Left colon (tissue), 2 donors: Measurements from ENCODE around the gene FGF7. TPM values are rescaled to one million over a fixed set of nuclear protein-coding genes. Genes with fewer than 3 reads are reported as not detected.
"Not testable (repeated sequence)": the region's sequence is repeated elsewhere in the genome, so short reads cannot be mapped to it uniquely, and the experiment has no call there.

ENCODE experiments used
- ATAC-seq: fragments of 200-7000 bp; cut with Tn5 transposase; one replicate; pipeline ENCODE4 v1.9.1; 2020; ENCODE audit warnings: mild to moderate bottlenecking, moderate library complexity
- DNase-seq, 2 donors: peaks; one replicate each; pipeline ENCODE4 v3.0.0-alpha.2; 2020
- intact Hi-C, 2 donors: fragments of 100-400 bp; cut with DNase I in 1 of 2; cut with micrococcal nuclease in 1 of 2; formaldehyde crosslinking; loops; one replicate each; pipeline versions ENCODE4 v1.11.2 to v1.14.0; 2022; cut with DNase I, micrococcal nuclease
- total RNA-seq, 2 donors: library from RNA; stranded (reverse); fragmentation: NEBNext Ultra II Directional; extraction: Animal tissue kit (Norgen Biotek cat#: 25700); gene quantifications; one replicate each; pipeline ENCODE4 v1.2.1, GENCODE V29; 2021
- donor health status: DM: no; HTN: no; CAD: no.
- donor health status: DM: yes; HTN: yes; CAD: no.

The FGF7 gene
- total RNA-seq, 2 donors from 2014 or later = 4.5 to 11.0 TPM

DNA sequence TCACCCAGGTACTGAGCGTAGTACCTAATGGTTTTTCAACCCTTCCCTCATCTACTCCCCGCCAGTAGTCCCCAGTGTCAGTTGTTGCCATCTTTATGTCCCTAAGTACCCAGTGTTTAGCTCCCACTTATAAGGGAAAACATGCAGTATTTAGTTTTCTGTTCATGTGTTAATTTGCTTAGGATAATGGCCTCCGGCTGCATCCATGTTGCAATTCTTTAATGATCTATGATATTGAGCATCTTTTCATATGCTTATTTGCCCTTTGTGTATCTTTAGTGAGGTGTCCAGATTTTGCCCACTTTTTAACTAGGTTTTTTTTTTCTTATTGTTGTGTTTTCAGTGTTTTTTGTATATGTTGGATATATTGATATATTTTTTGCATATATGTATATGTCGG lies 55.0 kb downstream of the FGF7 start:
- ATAC-seq, intact Hi-C loops: not testable (repeated sequence)

DNA sequence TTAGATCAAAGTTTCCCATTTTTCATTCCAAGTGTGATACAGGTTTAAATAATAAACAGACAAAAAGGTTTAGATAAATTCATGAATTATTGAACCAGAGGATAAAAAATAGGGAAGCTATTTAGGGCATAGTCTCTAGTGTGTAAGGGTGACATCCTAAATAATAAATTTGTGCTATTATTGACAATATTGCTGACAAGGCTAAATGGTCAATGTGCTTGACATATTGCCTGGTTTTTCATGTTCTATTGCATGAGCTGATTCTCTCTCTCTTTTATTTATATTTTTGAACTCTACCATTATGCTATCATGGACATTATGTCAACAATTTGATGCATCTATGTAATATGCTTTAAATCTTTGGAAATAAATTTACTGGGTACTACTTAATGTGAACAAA lies 55.9 kb downstream of the FGF7 start:
- ATAC-seq, intact Hi-C loops, DNase-seq: not testable (repeated sequence)

More for the DNA sequence above, 55.0 kb downstream of the FGF7 start:
- not testable (repeated sequence) for DNase-seq

DNA sequence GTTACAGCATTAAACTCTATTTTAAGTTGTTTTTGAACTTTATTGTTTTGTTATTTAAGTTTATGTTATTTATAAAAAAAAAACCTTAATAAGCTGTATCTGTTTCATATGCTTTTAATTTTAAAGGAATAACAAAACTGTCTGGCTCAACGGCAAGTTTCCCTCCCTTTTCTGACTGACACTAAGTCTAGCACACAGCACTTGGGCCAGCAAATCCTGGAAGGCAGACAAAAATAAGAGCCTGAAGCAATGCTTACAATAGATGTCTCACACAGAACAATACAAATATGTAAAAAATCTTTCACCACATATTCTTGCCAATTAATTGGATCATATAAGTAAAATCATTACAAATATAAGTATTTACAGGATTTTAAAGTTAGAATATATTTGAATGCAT lies 62.4 kb downstream of the FGF7 start:
- intact Hi-C loops, ATAC-seq, DNase-seq: not testable (repeated sequence)

DNA sequence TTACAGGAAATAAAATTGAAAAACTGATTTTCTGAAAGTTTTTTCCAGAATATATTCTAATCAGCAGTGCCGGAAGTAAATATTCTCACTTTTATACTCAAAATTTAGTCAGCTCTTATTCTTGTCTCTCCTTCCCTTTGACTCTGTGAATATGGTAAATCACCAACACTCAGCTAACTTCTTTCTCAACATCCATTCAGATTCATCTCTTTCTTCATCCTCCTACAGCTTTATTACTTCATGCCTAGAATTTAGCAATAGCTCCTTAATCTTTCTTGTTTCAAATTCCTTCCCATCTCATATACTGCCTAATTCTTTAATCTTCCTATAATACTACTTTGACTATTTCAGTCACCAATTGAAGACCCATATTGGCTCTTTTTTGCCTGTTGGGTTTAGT lies 67.9 kb downstream of the FGF7 start:
- DNase-seq (no peak), ATAC-seq (no peak)
- intact Hi-C loops = no loop called here

DNA sequence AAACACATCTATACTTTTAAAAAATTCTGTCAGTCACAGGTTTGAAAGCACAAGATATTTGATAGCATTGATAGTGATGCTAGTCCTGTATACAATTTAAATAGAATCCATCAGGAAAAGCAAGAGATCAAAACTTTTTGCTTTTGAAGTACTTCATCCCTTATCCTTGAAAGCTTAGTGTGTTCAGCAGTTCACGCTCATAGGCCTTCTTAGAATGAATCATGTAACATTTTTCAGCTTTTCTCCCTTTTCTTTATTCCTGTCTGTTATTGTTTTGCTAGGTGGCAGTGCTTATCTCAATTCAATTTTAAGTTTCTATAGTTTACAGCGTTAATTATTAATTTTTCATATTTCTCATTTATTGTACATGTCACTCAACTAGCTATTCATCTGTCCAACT lies 69.1 kb downstream of the FGF7 start:
- ATAC-seq (no peak), DNase-seq (no peak)

DNA sequence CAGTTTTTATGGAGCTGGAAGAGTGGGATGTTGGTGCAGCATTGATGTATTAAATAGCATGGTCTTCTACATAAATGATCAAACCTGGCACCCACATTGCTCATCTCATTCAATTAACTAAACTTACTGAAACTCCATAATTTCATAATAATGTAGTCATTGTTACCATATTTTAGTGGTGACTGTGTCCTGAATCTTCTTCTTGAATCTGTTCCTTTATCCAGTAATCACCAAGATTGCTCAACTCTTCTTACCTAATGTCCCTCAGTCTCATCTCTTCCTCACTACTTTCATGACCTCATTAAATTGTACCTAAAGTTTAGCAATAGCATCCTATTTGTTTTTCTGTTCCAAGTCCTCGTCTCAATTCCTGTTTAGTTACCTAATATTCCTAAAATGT lies 69.8 kb downstream of the FGF7 start:
- intact Hi-C loops = no loop called here
- DNase-seq = no peak
- no peak for ATAC-seq

More for the DNA sequence above, 69.1 kb downstream of the FGF7 start:
- intact Hi-C loops = no loop called here

DNA sequence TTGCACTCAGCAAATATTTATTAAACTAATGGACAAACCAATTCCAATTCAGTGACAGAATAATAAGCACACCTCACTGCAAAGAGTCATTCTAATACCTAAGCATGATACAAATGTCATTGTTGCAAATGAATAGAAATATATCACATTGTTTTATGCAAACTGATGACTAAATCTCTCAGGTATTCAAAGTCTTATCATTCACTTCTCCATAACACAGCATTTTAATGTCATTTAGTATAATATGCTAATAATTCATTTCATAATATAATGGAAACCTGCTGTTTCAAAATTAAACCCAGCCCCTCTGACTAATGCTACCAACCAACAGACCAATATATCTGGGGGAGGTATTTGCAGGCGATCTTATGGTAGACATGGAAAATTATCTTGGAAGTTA lies 71.8 kb downstream of the FGF7 start:
- no peak for ATAC-seq
- intact Hi-C loops = no loop called here
- DNase-seq = no peak

DNA sequence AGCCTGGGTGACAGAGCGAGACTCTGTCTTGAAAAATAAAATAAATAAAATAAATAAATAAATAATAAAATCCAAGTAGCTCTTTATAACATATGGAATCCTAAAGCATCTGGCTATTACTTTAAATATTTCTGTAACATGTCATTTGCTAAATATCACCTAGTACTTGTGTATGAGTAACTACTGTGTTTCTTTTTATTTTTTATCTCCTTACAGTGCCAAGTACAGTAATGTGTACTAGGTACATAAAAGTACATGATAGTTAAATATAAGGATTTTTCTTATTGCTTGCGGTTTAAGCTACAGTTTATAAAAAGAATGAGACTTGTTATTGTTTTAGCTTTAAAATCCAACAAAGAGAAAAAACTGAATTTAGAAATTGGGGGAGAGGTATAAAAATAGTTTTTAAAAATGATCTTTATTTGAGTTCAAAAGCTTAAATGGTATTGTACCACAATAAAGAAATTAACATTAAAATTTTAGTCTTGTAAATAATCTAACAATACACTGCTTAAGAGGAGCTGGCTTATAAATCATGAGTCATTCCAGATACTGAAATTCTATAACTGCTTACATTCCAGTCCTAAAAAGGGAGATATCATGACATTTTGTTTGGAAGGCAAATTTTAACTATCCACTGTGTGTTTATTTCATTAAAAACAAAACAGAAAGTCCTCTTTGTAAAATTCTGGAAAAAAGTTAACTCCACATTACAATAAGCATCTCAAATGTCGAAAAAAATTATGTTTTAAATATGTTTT lies 73.1 kb downstream of the FGF7 start:
- intact Hi-C loops = no loop called here
- ATAC-seq = no peak

DNA sequence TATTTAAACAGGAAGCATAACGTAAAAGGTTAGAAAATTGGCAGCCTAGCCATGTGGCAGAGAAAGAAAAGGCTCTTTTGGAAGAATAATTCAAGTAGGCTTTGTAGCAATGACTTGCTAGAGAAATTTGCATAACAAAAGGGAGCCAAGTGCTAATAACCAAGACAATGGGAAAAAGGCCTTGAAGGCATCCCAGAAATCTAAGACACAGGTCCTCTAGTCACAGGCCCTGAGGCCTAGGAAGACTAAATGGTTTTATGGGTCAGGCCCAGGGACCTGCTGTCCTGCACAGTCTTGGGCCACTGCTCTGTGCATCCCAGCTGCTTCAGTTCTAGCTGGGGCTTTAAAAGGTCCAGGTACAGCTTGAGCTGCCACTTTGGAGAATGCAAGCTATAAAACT lies 78.5 kb downstream of the FGF7 start:
- intact Hi-C loops = no loop called here
- ATAC-seq = no peak
- no peak for DNase-seq

More for the DNA sequence above, 73.1 kb downstream of the FGF7 start:
- DNase-seq = no peak

DNA sequence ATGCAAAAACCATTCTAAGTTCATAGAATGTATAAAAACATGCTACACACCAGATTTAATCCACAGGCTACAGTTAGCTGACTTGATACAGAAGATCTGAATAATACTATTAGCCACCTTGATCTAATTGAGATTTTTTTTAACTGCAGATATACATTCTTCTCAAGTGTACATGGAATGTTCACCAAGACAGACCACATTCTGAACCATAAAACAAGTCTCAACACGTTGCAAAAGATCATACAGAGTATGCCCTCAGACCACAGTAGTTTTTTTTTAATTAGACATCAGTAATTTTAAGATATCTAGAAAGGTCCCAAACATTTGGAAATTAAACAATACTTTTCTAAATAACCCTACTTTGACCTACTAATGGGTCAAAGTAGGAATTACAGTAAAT lies 83.3 kb downstream of the FGF7 start:
- no peak for ATAC-seq
- intact Hi-C loops = no loop called here
- no peak for DNase-seq

DNA sequence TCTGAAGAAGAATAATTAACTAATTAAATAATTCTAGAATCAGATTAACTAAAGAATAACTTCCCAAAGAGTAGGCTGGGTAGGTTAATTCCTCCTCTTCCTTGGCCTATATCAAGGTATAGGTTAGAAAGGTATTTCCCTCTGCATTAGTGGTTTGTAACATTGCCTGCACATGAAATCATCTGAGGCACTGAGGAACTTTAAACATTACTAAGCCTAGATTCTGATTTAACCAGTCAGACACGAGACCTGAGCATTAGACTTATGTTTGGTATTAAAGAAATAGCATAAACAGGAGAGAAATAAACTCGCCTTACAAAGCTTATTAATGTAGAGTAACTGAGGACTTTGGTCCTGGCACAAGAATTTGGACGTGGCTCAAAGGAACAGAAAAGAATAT lies 84.2 kb downstream of the FGF7 start:
- DNase-seq (no peak), ATAC-seq (no peak)
- intact Hi-C loops = no loop called here

DNA sequence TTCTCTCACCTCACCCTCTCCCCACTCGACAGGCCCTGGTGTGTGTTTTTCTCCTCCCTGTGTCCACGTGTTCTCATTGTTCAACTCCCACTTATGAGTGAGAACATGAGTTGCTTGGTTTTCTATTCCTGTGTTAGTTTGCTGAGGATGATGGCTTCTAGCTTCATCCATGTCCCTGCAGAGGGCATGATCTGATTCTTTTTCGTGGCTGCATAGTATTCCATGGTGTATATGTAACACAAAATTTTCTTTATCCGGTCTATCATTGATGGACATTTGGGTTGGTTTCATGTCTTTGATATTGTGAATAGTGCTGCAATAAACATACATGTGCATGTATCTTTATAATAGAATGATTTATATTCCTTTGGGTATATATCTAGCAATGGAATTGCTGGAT lies 89.7 kb downstream of the FGF7 start:
- intact Hi-C loops, DNase-seq, ATAC-seq: not testable (repeated sequence)

DNA sequence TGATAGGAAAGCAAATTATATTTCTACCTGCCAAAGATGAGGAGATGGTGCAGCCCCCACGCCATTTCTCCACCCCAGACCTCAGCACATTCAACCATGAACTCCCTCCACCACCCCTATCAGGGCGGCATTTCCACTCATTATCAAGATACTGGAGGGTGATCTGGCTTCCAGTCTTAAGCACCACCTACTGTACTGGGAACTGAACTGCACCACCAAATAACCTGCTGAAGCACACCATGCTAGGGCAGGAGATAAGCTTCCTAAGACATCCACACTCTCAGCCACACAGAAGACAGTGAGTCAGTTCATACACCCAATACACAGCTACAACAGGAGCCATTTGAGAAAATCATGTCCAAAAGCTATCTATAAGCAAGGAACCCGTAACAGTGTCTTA lies 98.8 kb downstream of the FGF7 start:
- ATAC-seq (no peak), DNase-seq (no peak)
- intact Hi-C loops = no loop called here

DNA sequence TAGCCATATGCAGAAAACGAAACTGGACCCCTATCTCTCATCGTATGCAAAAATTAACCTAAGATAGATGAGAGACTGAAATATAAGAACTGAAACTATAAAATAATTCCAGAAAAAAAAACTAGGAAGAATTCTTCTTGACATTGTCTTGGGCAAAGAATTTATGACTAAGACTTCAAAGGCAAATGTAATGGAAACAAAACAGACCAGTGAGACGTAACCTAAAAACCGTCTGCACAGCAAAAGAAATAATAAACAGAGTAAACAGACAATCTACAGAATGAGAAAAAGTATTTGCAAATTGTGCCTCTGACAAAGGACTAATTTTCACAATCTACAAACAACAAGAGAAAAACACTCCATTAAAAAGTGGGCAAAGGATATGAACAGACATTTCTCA lies 105.2 kb downstream of the FGF7 start:
- DNase-seq = no peak
- intact Hi-C loops = no loop called here
- no peak for ATAC-seq

DNA sequence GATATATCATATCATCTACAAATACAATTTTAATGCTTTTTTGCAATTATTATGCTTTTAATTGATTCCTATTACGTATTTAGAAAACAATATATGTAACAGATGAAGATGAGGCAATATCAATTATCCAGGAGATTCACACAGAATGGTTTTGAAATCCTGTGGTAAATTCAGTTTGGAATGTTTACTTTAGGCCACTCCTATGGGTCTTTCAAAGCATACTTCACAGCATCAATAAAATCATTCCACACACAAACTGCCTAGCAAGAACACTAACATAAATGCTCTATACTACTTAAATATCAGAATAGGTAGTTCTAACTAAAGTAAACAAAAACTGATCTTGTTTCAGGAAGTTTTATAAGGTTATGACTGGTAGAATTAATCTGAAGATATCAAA lies 107.0 kb downstream of the FGF7 start:
- intact Hi-C loops = no loop called here
- no peak for ATAC-seq
- DNase-seq = no peak

Other genes starting within 250 kb of the FGF7 start
- 1 to 10 TPM; 1.2 to 3.3 TPM for gene FAM227B, start 197.6 kb downstream of the FGF7 start, total RNA-seq
- gene DTWD1, start 197.8 kb downstream of the FGF7 start, total RNA-seq = 10 to 100 TPM; 17.1 to 17.8 TPM